H9 (cell line): Measurements from ENCODE around the gene NRP1. TPM values are rescaled to one million over a fixed set of nuclear protein-coding genes. Genes with fewer than 3 reads are reported as not detected.
A peak's percentile ranks its signal among the peaks of the same experiment; 100 is the strongest.

Experiments
- DNase-seq: peaks from one replicate; pipeline ENCODE4 v3.0.0-alpha.2; 2017
- H2AFZ ChIP-seq: one replicate; pipeline ENCODE4 v1.6.1; 2013; ENCODE audit warnings: mild to moderate bottlenecking, low read length, control low read depth, moderate library complexity
- H2AK5ac ChIP-seq: 2 replicates; pipeline ENCODE4 v1.6.1; 2013; ENCODE audit warnings: low read length, control low read depth, mixed read lengths; ENCODE audit not compliant: insufficient read length
- H2BK120ac ChIP-seq: one replicate; pipeline ENCODE4 v1.6.1; 2013; ENCODE audit warnings: low read depth, mild to moderate bottlenecking, low read length, control low read depth, inconsistent platforms; ENCODE audit not compliant: poor library complexity, severe bottlenecking
- H2BK12ac ChIP-seq: 2 replicates; pipeline ENCODE4 v1.6.1; 2013; ENCODE audit warnings: low read length, control low read depth, mixed read lengths, low read depth; ENCODE audit not compliant: insufficient read length
- H2BK15ac ChIP-seq: 2 replicates; pipeline ENCODE4 v1.6.1; 2013; ENCODE audit warnings: low read depth, low read length, control low read depth
- H2BK20ac ChIP-seq: one replicate; pipeline ENCODE4 v1.6.1; 2013; ENCODE audit warnings: low read depth, mild to moderate bottlenecking, low read length, control low read depth, inconsistent platforms; ENCODE audit not compliant: poor library complexity, severe bottlenecking
- H2BK5ac ChIP-seq: 2 replicates; pipeline ENCODE4 v1.6.1; 2013; ENCODE audit warnings: low read length, control low read depth, mixed read lengths; ENCODE audit not compliant: insufficient read length
- H3K14ac ChIP-seq: 2 replicates; pipeline ENCODE4 v1.6.1; 2013; ENCODE audit warnings: low read length, control low read depth; ENCODE audit not compliant: insufficient read depth
- H3K18ac ChIP-seq: 2 replicates; pipeline ENCODE4 v1.6.1; 2013; ENCODE audit warnings: low read depth, mild to moderate bottlenecking, mixed read lengths, low read length, control low read depth; ENCODE audit not compliant: insufficient read length
- H3K23ac ChIP-seq: 2 replicates; pipeline ENCODE4 v1.6.1; 2013; ENCODE audit warnings: low read length, control low read depth, mixed read lengths, low read depth; ENCODE audit not compliant: insufficient read length
- H3K23me2 ChIP-seq: 2 replicates; pipeline ENCODE4 v1.6.1; 2013; ENCODE audit warnings: low read depth, mild to moderate bottlenecking, mixed read lengths, low read length, control low read depth; ENCODE audit not compliant: insufficient read length, poor library complexity, severe bottlenecking
- H3K27ac ChIP-seq: 2 replicates; pipeline ENCODE4 v1.5.1; 2013; ENCODE audit warnings: low read length, control low read depth, mixed read lengths, low read depth; ENCODE audit not compliant: insufficient read length
- H3K27me3 ChIP-seq: 2 replicates; pipeline ENCODE4 v1.6.1; 2013; ENCODE audit warnings: low read length, control low read depth, inconsistent platforms; ENCODE audit not compliant: insufficient read depth
- H3K4ac ChIP-seq: 2 replicates; pipeline ENCODE4 v1.6.1; 2013; ENCODE audit warnings: low read depth, mild to moderate bottlenecking, control low read depth, inconsistent platforms, low read length, moderate library complexity
- H3K4me1 ChIP-seq: 2 replicates; pipeline ENCODE4 v1.6.1; 2013; ENCODE audit warnings: low read length, control low read depth, inconsistent platforms; ENCODE audit not compliant: insufficient read depth
- H3K4me2 ChIP-seq: 2 replicates; pipeline ENCODE4 v1.6.1; 2013; ENCODE audit warnings: low read length, control low read depth, mixed read lengths; ENCODE audit not compliant: insufficient read length, insufficient read depth
- H3K56ac ChIP-seq: 2 replicates; pipeline ENCODE4 v1.6.1; 2013; ENCODE audit warnings: low read depth, mild to moderate bottlenecking, mixed read lengths, low read length, control low read depth; ENCODE audit not compliant: insufficient read length
- H3K79me1 ChIP-seq: 2 replicates; pipeline ENCODE4 v1.6.1; 2013; ENCODE audit warnings: low read depth, mild to moderate bottlenecking, moderate library complexity, low read length, control low read depth, inconsistent platforms; ENCODE audit not compliant: insufficient read depth, poor library complexity, severe bottlenecking
- H3K79me2 ChIP-seq: 2 replicates; pipeline ENCODE4 v1.6.1; 2013; ENCODE audit warnings: low read length, control low read depth, inconsistent platforms; ENCODE audit not compliant: insufficient read depth
- H3K9ac ChIP-seq: 2 replicates; pipeline ENCODE4 v1.6.1; 2013; ENCODE audit warnings: low read length, control low read depth, mixed read lengths; ENCODE audit not compliant: insufficient read length; ENCODE audit errors: extremely low read depth
- H3K9me3 ChIP-seq: one replicate; pipeline ENCODE4 v1.6.1; 2013; ENCODE audit warnings: low read depth, low read length, inconsistent platforms; ENCODE audit not compliant: control insufficient read depth
- H3T11ph ChIP-seq: one replicate; pipeline ENCODE4 v1.6.1; 2013; ENCODE audit warnings: mild to moderate bottlenecking, low read length, control low read depth, inconsistent platforms
- H4K20me1 ChIP-seq: one replicate; pipeline ENCODE4 v1.6.1; 2013; ENCODE audit not compliant: control insufficient read depth, insufficient read length, insufficient read depth
- H4K5ac ChIP-seq: 2 replicates; pipeline ENCODE4 v1.6.1; 2013; ENCODE audit warnings: low read depth, mild to moderate bottlenecking, mixed read lengths, low read length, control low read depth; ENCODE audit not compliant: insufficient read length
- H4K8ac ChIP-seq: replicated peaks from 2 replicates; pipeline ENCODE4 v1.6.1; 2013; ENCODE audit warnings: low read length, control low read depth, mixed read lengths, low read depth; ENCODE audit not compliant: insufficient read length
- H4K91ac ChIP-seq: 2 replicates; pipeline ENCODE4 v1.6.1; 2013; ENCODE audit warnings: low read depth, mild to moderate bottlenecking, moderate library complexity, mixed read lengths, low read length, control low read depth; ENCODE audit not compliant: insufficient read length
- H3K27ac Mint-ChIP-seq, 3 experiments: 2 replicates in 2 of 3; 3 replicates in 1 of 3; pipeline ENCODE4 v1.8.0; 2020 to 2021; ENCODE audit warnings: mixed read lengths in 3 of 3, mild to moderate bottlenecking in 1 of 3, moderate library complexity in 1 of 3
- H3K27me3 Mint-ChIP-seq: 2 replicates; pipeline ENCODE4 v1.8.0; 2021; ENCODE audit warnings: low read depth, mild to moderate bottlenecking, moderate library complexity, mixed read lengths
- H3K36me3 Mint-ChIP-seq, 3 experiments: 2 replicates in 2 of 3; 3 replicates in 1 of 3; pipeline ENCODE4 v1.8.0; 2020 to 2021; ENCODE audit warnings: low read depth in 3 of 3, mixed read lengths in 3 of 3; ENCODE audit not compliant: insufficient read depth in 1 of 3
- H3K4me1 Mint-ChIP-seq, 2 experiments: 2 replicates each; pipeline ENCODE4 v1.8.0; 2020; ENCODE audit warnings: mixed read lengths in 2 of 2
- H3K4me3 Mint-ChIP-seq, 2 experiments: 2 replicates in 1 of 2; 3 replicates in 1 of 2; pipeline ENCODE4 v1.8.0; 2020 to 2021; ENCODE audit warnings: mild to moderate bottlenecking in 2 of 2, mixed read lengths in 2 of 2, moderate library complexity in 1 of 2
- H3K9me3 Mint-ChIP-seq, 2 experiments: 2 replicates in 1 of 2; 3 replicates in 1 of 2; pipeline ENCODE4 v1.8.0; 2020; ENCODE audit warnings: mild to moderate bottlenecking in 2 of 2, mixed read lengths in 2 of 2, moderate library complexity in 1 of 2
- WGBS: extraction: QIAGEN DNeasy Blood & Tissue Kit; methylation state at CpG from one replicate; pipeline ENCODE4 v1.1.7; 2013; ENCODE audit warnings: missing lambda C conversion rate, low lambda C conversion rate, mixed read lengths; ENCODE audit not compliant: insufficient read length; ENCODE audit errors: extremely low coverage; 5-methylcytosine and 5-hydroxymethylcytosine counted together
- total RNA-seq: library from RNA; stranded (reverse); gene quantifications from 2 replicates; pipeline ENCODE4 v1.2.1, GENCODE V29; 2021
- TF ChIP-seq, protein P1 (sequence below): fragments of 200-600 bp; sonication (generic); conservative IDR thresholded peaks from 3 replicates; pipeline ENCODE4 v1.8.0; 2021; ENCODE audit warnings: antibody characterized with exemption, mild to moderate bottlenecking

Gene NRP1
- total RNA-seq, 1 experiment from 2014 or later: 4.6 TPM

DNA sequence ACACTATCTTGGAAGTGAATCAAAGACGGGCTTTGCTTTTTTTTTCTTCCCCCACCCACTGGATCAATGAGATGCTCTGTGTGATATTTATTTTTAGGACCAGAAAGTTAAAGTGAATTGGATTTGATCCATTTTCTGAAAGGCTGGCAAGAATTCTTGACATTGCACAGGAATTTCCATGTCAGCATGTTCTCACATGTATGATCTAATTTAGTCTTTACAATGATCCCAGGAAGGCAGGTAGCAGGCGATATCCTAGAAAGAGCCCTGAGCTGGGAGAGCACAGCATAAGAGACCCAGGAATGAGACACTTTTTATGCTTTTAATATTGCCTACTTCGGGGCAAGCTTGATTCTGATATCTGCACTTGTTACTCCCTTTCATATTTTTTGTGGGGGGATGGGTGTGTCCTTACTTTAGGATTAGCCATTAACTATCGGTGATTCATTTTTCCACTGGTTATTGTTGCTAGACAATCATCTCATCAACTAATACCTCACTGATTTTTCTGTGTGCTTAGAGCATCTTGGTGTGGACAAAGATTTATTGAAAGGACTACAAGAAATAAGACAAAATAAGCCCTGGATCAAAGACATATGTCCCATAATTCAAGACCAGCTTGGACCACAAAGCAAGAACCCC is 58.1 kb downstream of the NRP1 start:
- H4K91ac ChIP-seq: no peak overlapping the region
- H3K4ac ChIP-seq: no peak overlapping the region
- H3K9ac ChIP-seq: no peak overlapping the region
- no peak overlapping the region for H2AK5ac ChIP-seq
- H2BK5ac ChIP-seq: no peak overlapping the region
- DNase-seq: no peak
- H3K79me2 ChIP-seq: no peaks in the 10 kb centered on the region
- no peaks in the 10 kb centered on the region for H4K20me1 ChIP-seq
- peaks cover 2% of the 10 kb centered on the region; the same call in 1 of the 2 replicates for H3K4me1 ChIP-seq
- no peak overlapping the region for H3K18ac ChIP-seq
- TF ChIP-seq, protein P1, sequence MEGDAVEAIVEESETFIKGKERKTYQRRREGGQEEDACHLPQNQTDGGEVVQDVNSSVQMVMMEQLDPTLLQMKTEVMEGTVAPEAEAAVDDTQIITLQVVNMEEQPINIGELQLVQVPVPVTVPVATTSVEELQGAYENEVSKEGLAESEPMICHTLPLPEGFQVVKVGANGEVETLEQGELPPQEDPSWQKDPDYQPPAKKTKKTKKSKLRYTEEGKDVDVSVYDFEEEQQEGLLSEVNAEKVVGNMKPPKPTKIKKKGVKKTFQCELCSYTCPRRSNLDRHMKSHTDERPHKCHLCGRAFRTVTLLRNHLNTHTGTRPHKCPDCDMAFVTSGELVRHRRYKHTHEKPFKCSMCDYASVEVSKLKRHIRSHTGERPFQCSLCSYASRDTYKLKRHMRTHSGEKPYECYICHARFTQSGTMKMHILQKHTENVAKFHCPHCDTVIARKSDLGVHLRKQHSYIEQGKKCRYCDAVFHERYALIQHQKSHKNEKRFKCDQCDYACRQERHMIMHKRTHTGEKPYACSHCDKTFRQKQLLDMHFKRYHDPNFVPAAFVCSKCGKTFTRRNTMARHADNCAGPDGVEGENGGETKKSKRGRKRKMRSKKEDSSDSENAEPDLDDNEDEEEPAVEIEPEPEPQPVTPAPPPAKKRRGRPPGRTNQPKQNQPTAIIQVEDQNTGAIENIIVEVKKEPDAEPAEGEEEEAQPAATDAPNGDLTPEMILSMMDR: no peak
- H3K27me3 Mint-ChIP-seq: no peaks in the 10 kb centered on the region
- no peak overlapping the region for H3T11ph ChIP-seq
- no peak overlapping the region for H4K5ac ChIP-seq
- no peak overlapping the region for H3K4me2 ChIP-seq
- H2BK15ac ChIP-seq: no peak overlapping the region
- no peaks in the 10 kb centered on the region for H3K9me3 ChIP-seq
- H3K79me1 ChIP-seq: no peaks in the 10 kb centered on the region
- no peaks in the 10 kb centered on the region for H3K23me2 ChIP-seq
- H3K9me3 Mint-ChIP-seq: no peaks in the 10 kb centered on the region
- no peaks in the 10 kb centered on the region for H3K27me3 ChIP-seq
- peak overlapping the region in 1 of 3 experiments; percentile 57; a peak in 1 of 7 replicates for H3K27ac Mint-ChIP-seq
- no peak overlapping the region for H2BK20ac ChIP-seq
- H2BK120ac ChIP-seq: no peak overlapping the region
- H3K27ac ChIP-seq: no peak overlapping the region
- no peak overlapping the region for H3K23ac ChIP-seq
- no peak overlapping the region for H3K14ac ChIP-seq
- H3K4me1 Mint-ChIP-seq: peaks cover 14 to 30% of the 10 kb centered on the region in 2 experiments
- no peak overlapping the region for H3K4me3 Mint-ChIP-seq
- H2AFZ ChIP-seq: no peak overlapping the region
- no peak overlapping the region for H3K56ac ChIP-seq
- no CpG with 5 or more reads among the region's 4 CpGs for WGBS
- H2BK12ac ChIP-seq: no peak overlapping the region
- H3K36me3 Mint-ChIP-seq: no peaks in the 10 kb centered on the region
- H4K8ac ChIP-seq: no peak overlapping the region
